KMS-11 (cell line): ENCODE measurements around the gene NUP93.
"Not testable (repeated sequence)": the region's sequence is repeated elsewhere in the genome, so short reads cannot be mapped to it uniquely, and the experiment has no call there.

ENCODE experiments used
- H2AFZ ChIP-seq: fragments of 200-600 bp; sonication (generic); 2 replicates; pipeline ENCODE4 v1.6.1; 2016; ENCODE audit warnings: antibody characterized with exemption, mixed run types, low read depth
- H3K27ac ChIP-seq: fragments of 200-600 bp; sonication (generic); 2 replicates; pipeline ENCODE4 v1.6.1; 2016; ENCODE audit warnings: mild to moderate bottlenecking, mixed run types
- H3K27me3 ChIP-seq: fragments of 200-600 bp; sonication (generic); 2 replicates; pipeline ENCODE4 v1.6.1; 2017; ENCODE audit warnings: mild to moderate bottlenecking, low read depth, mixed run types, moderate library complexity; ENCODE audit not compliant: insufficient read depth
- H3K36me3 ChIP-seq: fragments of 200-600 bp; sonication (generic); 2 replicates; pipeline ENCODE4 v1.6.1; 2017; ENCODE audit warnings: mild to moderate bottlenecking, mixed run types; ENCODE audit not compliant: insufficient read depth
- H3K4me1 ChIP-seq: fragments of 200-600 bp; sonication (generic); 2 replicates; pipeline ENCODE4 v1.6.1; 2016; ENCODE audit warnings: mild to moderate bottlenecking, low read depth, mixed run types; ENCODE audit not compliant: poor library complexity, severe bottlenecking
- H3K4me2 ChIP-seq: fragments of 200-600 bp; sonication (generic); 2 replicates; pipeline ENCODE4 v1.7.0; 2016; ENCODE audit warnings: mild to moderate bottlenecking, mixed run types
- H3K4me3 ChIP-seq: fragments of 200-600 bp; sonication (generic); IDR thresholded peaks from 2 replicates; pipeline ENCODE4 v1.6.1; 2017; ENCODE audit warnings: low read depth, low read length, mixed read lengths; ENCODE audit not compliant: insufficient read depth
- H3K79me2 ChIP-seq: fragments of 200-600 bp; sonication (generic); 2 replicates; pipeline ENCODE4 v1.6.1; 2016; ENCODE audit warnings: low read depth, mixed run types; ENCODE audit not compliant: insufficient read depth
- H3K9ac ChIP-seq: fragments of 200-600 bp; sonication (generic); 2 replicates; pipeline ENCODE4 v1.6.1; 2016; ENCODE audit warnings: mild to moderate bottlenecking, mixed run types
- H4K20me1 ChIP-seq: fragments of 200-600 bp; sonication (generic); 2 replicates; pipeline ENCODE4 v1.6.1; 2016; ENCODE audit warnings: mild to moderate bottlenecking, mixed run types; ENCODE audit not compliant: insufficient read depth
- CTCF ChIP-seq: fragments of 200-600 bp; sonication (generic); conservative IDR thresholded peaks from 2 replicates; pipeline ENCODE4 v1.6.1; 2017; ENCODE audit warnings: low read depth, mild to moderate bottlenecking, antibody characterized with exemption, low read length, moderate library complexity, mixed read lengths

NUP93 gene

GRCh38 chr16:56738221-56738620, 8.3 kb downstream of the NUP93 start:
- no peak overlapping the region for H3K9ac ChIP-seq
- no peaks in the 10 kb centered on the region; the same call in 1 of the 2 replicates for H4K20me1 ChIP-seq
- no peaks in the 10 kb centered on the region for H3K4me1 ChIP-seq
- H3K4me2 ChIP-seq = no peak overlapping the region
- no peak overlapping the region for H3K27ac ChIP-seq
- H2AFZ ChIP-seq = no peak overlapping the region
- no peaks in the 10 kb centered on the region for H3K36me3 ChIP-seq
- TF ChIP-seq CTCF = no peak
- H3K79me2 ChIP-seq = peaks cover 51% of the 10 kb centered on the region; the same call in 1 of the 2 replicates
- no peaks in the 10 kb centered on the region for H3K27me3 ChIP-seq
- no peak overlapping the region for H3K4me3 ChIP-seq

GRCh38 chr16:56739378-56739777, 9.4 kb downstream of the NUP93 start:
- not testable (repeated sequence) for H3K4me1 ChIP-seq, H3K36me3 ChIP-seq, H3K9ac ChIP-seq, H3K4me3 ChIP-seq, H2AFZ ChIP-seq, H3K27ac ChIP-seq, H3K27me3 ChIP-seq, H4K20me1 ChIP-seq, H3K4me2 ChIP-seq
- peaks cover 50% of the 10 kb centered on the region; the same call in 1 of the 2 replicates for H3K79me2 ChIP-seq

- no peak overlapping the region for H3K4me2 ChIP-seq
- H3K4me1 ChIP-seq = no peaks in the 10 kb centered on the region
- no peaks in the 10 kb centered on the region for H3K27me3 ChIP-seq
- no peak overlapping the region for H2AFZ ChIP-seq
- peaks cover 34% of the 10 kb centered on the region; the same call in 1 of the 2 replicates for H3K79me2 ChIP-seq
- no peak overlapping the region for H3K27ac ChIP-seq
- H3K9ac ChIP-seq = no peak overlapping the region
- H3K4me3 ChIP-seq = no peak overlapping the region
- no peaks in the 10 kb centered on the region; the same call in 1 of the 2 replicates for H4K20me1 ChIP-seq
- no peak for TF ChIP-seq CTCF
- H3K36me3 ChIP-seq = no peaks in the 10 kb centered on the region
Measured at GRCh38 chr16:56741399-56741798, 11.5 kb downstream of the NUP93 start.

GRCh38 chr16:56742030-56742984, 12.4 kb downstream of the NUP93 start:
- no peak overlapping the region for H3K9ac ChIP-seq
- no peak overlapping the region for H3K4me2 ChIP-seq
- H3K27me3 ChIP-seq = no peaks in the 10 kb centered on the region
- H3K4me1 ChIP-seq = no peaks in the 10 kb centered on the region
- TF ChIP-seq CTCF = no peak
- no peak overlapping the region for H3K27ac ChIP-seq
- H4K20me1 ChIP-seq = no peaks in the 10 kb centered on the region
- no peak overlapping the region for H3K4me3 ChIP-seq
- H2AFZ ChIP-seq = no peak overlapping the region
- H3K36me3 ChIP-seq = no peaks in the 10 kb centered on the region
- peaks cover 27% of the 10 kb centered on the region; the same call in 1 of the 2 replicates for H3K79me2 ChIP-seq

- Histone ChIP-seq H3K4me1 (no peaks in the 10 kb centered on the region), H3K4me2 (no peak overlapping the region), H3K9ac (no peak overlapping the region), H3K27me3 (no peaks in the 10 kb centered on the region), H4K20me1 (no peaks in the 10 kb centered on the region), H3K4me3 (no peak overlapping the region), H2AFZ (no peak overlapping the region), H3K79me2 (peaks cover 14% of the 10 kb centered on the region; the same call in 1 of the 2 replicates), H3K27ac (no peak overlapping the region), H3K36me3 (no peaks in the 10 kb centered on the region)
- no peak for TF ChIP-seq CTCF
Measured at GRCh38 chr16:56743840-56744239, 13.9 kb downstream of the NUP93 start.
